HG03558 (cell line): Measurements from ENCODE around the gene LHX4.

ENCODE experiments used
- ATAC-seq: cut with Tn5 transposase; IDR thresholded peaks from one replicate; pipeline ENCODE4 v1.9.1; 2021; ENCODE audit warnings: moderate number of reproducible peaks; ENCODE audit not compliant: unreplicated experiment; ENCODE audit errors: extremely low read depth

The LHX4 gene

DNA sequence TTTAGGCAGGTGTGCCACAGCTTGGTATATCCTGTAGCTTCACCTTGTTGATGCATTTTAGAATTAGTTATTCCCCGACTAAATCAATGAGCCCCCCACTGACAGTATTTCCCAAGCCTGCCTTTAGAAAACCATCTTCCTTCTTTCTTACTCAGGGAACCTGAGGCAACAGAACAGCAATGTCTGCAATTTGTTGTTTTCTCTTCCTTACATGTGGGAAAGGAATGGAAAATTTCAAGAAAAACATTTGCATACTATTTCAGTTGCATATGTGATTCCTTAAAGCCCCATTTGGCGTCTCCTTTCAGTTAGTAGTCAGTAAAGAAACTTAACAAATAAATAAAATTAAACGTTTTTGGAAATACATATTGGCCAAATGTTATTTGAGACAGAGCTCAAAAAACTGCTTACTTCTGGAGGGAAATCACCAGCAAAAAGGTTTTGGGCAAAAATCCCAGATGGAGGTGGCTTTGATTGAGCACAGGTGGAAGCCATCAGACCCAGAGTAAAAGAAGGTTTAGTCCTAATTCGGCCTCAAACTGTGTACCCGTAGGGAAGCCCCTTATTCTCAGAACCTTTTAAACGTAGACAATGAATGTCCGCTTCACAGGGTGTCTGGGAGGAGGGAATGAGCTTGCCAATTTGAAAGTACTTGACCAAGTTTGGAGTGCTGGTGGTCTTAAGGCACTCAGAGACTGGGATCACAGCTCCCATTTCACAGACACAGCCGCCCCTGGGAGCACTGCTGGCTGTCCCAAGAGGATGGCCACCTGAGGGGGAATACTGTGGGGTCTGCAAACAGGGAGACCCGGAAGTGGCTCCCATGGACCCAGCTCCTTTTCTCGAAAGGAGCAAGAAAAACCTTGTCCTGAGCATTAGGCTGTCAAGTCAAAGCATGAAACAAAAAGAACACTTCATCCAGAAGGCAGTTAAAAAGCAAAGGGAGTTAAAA, 9.4 kb downstream of the LHX4 start:
- no peak for ATAC-seq

DNA sequence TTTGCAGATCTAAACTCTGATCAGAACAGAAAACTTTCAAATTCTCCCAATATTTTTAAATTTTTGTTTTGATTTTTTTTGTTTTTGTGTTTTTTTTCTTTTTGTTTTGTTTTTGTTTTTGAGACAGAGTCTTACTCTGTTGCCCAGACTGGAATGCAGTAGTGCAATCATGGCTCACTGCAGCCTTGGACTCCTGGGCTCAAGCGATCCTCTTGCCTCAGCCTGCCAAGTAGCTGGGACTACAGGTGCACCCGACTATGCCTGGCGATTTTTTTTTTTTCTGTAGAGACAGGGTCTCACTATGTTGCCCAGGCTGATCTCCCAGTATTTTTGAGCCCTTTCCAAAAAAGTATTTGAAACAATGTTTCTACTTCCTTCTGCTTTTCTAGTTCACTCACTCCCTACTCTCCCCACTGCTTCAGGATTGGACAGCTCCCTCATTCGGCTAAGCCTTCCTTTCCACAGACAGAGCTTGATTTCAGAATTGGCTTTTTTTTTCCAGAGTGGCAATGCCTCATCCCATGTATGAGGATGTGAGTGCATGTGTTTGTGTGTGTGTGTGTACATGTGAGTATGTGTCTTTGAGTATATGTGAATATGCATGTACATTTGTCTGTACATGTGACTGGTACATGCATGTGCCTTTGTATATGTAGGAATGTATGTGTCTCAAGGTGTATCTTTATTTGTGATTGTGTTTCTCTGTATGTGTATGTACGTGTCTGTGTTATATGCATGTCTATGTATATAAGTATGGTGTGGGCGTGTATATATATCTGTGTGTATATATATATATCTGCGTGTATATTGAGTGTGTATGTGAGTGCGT, 11.9 kb downstream of the LHX4 start:
- no peak for ATAC-seq

DNA sequence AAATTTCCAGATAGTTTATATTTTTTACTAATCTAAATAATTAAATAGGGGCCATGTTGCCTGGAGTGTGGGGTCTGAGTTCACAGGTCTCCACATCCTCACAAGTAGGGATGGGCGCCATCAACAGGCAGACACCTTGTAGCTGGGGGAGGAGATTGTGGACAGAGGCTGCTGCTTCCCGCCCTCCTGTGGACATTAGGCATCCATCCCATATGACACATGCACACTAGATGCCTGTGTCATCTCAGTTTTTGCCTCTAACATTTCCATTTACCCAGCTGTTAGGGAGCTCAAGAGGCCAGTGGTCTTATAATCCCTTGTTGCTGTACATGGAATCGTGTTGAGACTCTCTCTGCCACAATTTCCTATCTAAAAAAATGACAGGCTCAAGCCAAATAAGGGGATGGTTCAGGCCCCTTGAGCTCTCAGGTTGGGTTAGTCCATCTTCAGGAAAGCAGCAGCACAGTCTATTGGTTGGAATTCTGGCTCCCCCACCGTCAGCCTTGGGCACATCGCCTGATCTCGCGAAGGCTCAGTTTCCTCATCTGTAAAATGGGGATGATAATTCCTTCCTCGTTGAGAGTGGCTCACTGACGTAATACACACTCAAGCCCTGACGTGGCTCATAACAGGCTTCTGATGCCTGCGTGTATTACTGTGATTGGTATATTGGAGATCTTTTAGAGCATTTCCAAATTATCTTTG, 13.6 kb downstream of the LHX4 start:
- ATAC-seq: no peak

DNA sequence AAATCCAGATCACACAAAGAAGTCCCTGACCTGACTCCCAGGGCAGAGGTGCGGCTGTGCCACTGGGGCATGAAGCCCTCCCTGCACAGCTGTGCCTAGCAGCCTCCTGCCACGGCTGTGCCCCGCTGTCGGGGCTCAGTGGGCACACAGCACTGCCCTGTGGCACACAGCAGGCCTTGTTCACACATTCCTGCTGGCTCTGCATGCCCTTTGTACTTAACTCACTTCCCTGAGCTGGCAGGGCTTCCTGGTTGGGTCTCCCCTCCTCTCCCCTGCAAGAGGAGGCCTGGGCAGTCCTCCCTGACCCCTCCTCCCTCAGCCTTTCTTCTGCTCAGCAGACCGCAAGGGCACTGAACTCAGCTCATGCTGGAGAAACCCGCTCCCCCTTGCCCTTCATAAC, 14.8 kb downstream of the LHX4 start:
- no peak for ATAC-seq

DNA sequence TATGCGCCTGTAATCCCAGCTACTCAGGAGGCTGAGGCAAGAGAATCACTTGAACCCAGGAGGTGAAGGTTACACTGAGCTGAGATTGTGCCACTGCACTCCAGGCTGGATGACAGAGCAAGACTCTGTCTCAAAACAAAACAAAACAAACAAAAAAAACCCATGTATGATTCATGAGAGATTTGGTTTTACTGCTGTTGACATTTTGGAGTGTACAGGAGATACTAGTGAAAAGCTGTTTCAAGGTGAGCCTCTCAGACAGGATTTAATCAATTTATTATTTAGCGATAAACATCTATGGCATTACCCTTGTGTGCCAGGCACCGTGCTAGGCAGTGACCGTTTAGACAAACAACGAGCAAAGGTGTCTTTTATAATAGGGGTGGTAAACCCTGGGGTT, 16.5 kb downstream of the LHX4 start:
- ATAC-seq: no peak

DNA sequence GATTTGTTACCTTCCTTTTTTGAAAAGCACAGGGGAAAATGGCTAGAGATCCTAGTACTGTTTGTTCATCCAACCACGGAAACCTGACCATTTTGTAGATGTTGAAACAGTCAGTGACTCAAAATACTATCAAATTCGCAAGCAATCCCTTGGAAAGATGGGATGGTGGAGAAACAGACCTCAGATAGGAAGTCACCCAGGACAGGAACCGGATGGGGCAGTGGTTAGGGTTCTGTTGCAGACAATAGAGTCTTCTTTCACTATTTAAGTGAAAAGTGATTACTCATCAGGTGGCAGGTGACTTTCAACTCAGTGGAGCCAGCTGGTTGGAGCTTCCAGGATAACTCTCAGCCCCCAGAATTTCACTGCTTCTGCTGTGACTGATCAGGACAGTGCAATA, 17.0 kb downstream of the LHX4 start:
- no peak for ATAC-seq

DNA sequence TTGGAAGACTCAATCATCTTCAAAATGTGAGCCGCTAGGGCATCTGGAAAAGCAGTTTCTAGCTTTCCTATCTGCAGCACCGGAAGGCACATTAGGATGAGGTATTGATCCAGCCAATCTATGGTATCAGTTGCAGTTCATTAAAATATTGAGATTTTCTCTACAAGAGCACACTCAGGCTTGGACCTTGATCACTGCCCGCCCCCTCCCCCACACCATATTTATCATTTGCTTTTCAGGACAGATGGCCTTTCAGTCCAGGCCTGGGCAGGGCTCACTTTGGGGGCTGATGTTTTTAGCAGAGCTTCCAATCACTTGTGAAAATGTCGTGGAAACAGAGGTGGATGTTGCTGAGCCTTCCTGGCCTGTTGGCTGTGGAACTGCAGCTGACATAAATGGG, 17.5 kb downstream of the LHX4 start:
- ATAC-seq: no peak

DNA sequence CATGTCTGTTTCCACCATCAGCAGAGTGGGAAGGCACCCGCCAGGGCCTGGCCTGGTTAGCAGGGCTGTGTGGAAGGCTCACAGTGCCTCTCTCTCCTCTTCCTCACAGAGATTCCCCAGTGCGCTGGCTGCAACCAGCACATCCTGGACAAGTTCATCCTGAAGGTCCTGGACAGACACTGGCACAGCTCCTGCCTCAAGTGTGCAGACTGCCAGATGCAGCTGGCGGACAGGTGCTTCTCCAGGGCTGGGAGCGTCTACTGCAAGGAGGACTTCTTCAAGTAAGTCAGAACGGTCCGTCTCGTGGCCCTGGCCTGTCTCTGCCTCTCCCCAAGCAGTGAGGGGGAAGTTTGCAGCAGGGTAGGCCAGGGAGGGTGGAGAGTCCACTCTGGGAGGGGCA, 18.1 kb downstream of the LHX4 start:
- ATAC-seq: no peak

DNA sequence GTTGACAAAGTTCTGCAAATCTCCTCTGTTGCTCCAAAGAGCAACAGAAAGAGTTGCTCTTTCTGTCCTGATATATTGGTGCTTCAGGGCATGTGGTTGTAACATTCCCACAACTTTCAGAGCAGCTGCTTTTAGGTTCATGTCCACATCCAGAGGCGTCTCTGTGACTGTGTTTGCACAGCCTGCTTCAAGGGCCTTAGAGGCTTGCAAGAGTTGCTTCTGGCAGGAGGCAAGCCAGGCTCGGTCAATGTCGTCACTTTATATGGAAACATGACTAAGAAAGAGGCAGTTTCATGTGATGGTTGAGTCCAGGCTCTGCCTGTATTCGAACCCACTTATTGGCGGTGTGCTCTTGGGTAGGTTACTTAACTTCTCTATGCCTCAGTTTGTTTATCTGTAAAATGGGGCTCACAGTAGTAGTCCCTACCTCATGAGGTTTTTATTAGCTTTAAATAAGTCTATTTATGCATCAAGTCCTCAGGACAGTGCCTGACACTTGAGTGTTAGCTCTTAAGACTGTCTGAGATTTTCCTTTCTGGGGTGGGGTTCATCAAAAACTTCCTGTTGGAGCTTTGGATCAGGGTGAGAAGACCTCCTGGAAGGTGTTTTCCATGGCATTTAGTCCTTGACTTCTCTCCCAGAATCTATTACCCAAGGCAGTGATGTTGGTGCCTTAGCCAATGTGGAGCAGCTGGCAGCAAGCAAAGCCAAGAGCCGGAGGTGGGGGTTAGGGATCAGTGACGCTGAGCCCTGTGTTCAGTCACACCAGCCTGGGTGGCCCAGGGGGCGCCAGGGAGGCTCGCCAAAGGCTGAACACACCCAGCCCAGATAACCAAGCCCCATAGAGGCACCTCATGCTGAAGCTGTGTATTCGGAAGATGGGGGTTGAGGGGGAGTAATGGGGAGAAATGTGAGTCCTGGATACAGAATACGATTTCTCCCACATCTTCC, 18.9 kb downstream of the LHX4 start:
- ATAC-seq: no peak

DNA sequence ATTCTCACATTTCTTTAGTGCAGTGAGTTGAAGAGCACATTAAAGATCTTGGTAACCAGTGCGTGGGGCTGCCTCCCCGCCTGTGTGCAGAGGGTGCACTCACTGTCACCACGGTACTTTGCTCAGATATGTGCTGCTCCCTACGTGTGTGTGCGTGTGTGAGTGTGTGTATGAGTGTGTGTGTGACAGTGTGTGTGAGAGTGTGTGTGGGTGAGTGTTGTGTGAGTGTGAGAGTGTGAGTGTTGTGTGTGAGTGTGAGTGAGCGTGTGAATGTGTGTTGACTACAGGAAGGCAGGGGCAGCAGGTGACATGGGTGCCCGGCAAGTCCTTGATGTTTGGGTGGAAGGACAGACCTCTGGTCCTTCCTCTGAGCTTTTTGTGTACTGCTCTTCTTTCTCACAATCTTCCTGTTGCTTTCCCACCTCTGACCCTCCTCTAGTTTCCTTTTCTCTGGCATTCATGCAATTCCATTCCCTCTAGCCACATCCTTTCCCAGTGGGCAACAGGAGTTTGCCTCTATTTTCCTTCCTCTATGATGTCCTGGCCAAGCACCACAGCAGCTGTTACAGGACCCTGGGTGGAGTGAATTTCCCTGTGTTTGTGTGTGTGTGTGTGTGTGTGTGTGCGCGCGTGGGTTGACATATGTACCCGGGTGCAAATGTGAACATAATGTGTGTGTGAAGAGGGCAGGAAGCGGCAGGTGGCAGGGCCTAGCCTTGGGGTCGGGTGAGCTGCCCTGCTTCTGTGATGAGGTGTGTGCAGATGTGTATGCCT, 19.8 kb downstream of the LHX4 start:
- no peak for ATAC-seq

DNA sequence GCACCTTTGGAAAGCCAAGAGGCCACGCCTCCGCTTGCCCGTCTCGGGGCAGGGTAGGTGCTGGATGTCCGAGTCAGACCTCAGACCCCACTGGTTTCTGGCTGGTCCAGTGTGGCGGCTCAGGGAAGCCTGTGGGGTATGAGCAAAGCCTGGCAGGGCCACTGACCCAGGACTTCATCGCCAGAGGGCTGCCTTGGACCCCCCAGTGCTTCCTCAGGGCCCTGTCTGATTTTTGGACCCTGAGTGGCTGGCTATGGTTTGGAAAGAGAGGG, 20.4 kb downstream of the LHX4 start:
- no peak for ATAC-seq

DNA sequence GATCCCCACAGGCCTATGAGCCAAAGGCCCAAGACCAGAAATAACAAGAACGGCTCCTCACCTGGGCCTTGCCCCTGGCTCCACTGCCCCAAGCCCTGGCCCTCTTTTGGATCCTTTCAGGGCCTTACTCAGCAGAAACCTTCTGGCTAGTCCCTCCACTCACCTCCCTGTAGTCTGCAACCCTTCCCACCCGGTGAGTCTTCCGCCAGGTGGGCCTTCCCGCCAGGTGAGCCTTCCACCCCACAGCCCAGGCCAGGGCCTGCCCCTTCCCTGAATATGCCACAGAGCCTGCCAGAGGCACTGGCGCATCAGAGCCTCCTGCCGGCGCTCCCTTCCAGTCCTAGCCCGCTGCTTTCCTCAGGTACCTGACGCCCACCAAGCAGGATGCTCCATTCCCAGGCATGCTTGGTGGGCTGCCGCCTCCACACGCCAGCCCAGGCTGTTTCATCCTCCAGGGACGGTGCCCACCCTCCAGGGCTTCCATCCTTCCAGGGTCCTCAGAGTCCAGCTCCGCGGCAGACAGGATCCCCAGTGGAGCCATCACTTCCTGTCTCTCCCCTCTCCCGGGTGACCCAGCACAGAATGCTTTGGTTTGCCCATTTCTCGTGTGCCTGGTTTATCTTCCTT, 20.9 kb downstream of the LHX4 start:
- no peak for ATAC-seq

DNA sequence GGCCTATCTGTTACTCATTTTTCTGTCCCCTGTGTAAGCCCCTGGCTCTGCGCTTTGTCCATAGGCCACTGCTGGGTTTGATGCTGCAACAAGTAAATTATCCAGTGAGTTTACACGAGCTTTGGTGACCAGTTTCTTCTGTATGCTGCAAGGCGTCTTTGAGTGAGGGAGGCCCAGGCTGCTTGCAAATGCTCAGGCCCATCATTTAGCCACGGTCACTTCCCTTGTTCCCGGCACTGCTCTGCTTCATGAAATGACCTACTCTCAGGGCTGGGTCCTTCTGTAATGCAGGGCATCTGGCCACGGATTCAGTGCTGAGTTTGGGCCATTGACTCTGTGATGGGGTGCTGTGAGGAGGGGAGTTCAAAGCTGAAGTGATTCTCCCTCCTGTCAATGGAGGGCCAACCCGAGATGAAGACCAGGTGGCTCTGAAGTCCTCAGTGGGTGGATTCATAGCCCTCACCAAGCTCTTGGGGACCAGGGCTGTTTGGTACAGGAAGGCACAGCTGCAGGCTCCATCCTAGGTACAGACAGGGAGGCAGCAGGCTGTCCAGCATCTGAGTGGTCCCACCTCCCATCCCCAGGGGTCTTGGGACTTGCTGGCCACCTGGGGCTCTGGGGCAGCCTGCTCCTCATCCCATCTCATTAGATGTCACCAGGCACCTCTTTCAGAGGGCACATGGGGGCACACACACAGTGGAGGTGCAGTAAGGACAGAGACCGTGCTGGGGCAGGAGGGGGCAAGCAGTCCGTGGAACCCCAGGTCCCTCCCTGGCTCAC, 21.7 kb downstream of the LHX4 start:
- no peak for ATAC-seq

DNA sequence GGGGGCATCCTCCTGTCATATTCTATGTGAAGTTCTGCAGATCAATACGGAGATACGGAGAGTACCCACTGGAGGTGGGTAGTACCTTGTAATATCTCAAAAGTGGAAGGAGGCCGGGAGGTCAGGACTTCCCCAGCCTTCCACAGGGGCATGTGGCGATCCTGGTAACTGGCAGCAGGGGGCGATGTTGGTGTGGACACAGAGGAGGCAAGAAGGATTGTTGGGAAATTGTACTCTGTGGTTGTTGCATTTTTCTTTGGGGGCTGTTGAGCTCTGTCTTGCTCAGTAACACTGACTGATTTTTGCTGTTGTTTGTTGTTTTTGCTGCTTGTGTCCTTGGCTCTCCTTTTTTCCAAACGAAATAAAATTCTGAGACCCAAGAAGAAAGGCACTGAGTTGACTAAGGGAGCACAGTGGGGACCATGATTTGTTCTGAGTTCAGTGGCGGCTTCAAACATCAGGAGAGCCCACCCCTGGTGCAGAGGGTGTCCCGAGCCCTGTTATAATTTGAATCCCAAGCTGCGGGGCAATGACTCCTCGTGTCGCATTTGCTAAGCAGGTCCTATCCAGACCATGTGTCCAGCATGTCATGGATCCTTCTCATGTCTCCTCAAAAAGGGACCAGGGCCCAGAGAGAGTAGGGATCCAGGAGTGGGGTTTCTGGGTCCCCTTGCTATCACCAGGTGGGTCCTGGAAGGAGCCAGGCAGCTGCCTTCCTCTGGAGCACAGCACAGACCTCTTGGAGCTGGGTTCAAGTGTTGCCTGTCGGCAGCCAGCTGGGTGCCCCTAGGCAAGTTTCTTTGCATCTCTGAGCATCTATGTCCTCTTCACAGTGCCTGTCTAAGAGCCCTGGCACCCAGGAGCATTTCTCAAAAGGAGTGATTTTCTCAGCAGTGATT, 22.8 kb downstream of the LHX4 start:
- no peak for ATAC-seq

DNA sequence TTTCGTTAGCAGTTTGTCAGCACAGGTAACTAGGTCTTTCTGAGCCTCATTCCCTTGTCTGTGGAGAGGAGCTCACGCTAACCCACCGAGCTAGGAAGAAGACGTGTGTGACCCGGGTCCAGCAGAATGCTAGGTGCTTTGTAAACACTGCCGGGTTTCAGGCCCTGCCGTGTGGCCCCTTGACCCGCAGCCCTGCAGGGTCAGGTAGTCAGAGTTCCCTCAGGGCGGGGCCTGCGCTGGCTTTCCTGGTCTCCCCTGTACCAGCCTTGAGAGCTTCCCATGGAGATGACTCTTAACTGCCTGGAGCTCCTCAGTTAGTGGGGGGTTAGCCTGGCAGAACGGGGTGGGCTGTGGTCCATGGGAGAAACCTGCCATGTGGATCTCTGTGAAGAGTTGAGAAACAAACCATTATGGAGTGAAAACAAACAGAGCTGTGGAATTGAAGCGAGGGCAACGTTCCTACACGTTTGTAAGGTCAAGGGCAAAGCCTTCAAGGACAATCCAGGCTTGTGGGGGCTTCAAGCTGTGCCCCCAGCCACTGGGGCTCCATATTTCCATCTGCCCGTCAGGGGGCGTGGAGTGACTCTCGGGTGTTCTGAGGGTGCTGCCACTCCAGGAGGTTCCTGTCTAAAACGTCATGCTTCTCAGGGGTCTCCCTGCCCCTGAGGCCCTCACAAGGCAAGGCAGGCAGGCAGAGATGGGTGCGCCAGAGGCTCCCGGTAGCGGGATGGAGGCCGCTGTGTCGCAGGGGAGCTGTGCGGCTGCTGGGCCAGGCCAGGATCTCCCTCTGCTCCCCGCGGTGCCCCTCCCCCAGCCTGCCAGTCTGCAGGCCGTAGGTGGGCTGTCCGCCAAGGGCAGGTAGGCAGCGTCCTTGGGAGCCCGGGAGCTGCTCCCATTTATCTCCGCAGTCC, 23.8 kb downstream of the LHX4 start:
- no peak for ATAC-seq

DNA sequence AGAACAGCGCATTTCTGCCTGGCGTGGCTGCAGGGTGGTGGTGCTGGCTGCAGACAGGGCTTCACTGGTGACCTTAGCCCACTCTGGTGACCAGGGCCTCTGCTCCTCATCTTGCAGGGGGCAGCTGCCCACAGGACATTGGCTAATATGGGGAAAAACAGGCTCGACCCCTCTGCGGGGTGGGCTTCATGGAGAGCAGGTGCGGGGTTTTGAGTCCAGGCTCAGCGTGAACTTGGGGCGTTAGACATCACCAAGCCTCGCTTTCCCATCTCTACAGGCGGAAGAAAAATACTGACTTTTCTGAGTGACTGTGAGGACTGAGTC, 24.4 kb downstream of the LHX4 start:
- no peak for ATAC-seq
